GM23248 (cell line): ENCODE results near the gene CAMSAP3. TPM values are rescaled to one million over a fixed set of nuclear protein-coding genes. Genes with fewer than 3 reads are reported as not detected.

ENCODE experiments used
- DNase-seq: peaks from one replicate; pipeline ENCODE4 v3.0.0-alpha.2; 2015
- H2AFZ ChIP-seq: fragments of 200-600 bp; sonication (generic); 2 replicates; pipeline ENCODE4 v1.6.1; 2016; ENCODE audit warnings: antibody characterized with exemption
- H3F3A ChIP-seq: fragments of 200-600 bp; sonication (generic); 2 replicates; pipeline ENCODE4 v1.6.1; 2016; ENCODE audit warnings: mild to moderate bottlenecking, antibody characterized with exemption, mixed run types; ENCODE audit not compliant: insufficient read depth
- H3K27ac ChIP-seq: fragments of 200-600 bp; sonication (generic); 2 replicates; pipeline ENCODE4 v1.5.1; 2016; ENCODE audit warnings: mild to moderate bottlenecking
- H3K27me3 ChIP-seq: fragments of 200-600 bp; sonication (generic); replicated peaks from 2 replicates; pipeline ENCODE4 v1.6.1; 2016; ENCODE audit warnings: mild to moderate bottlenecking; ENCODE audit not compliant: insufficient read depth
- H3K36me3 ChIP-seq: fragments of 200-600 bp; sonication (generic); 2 replicates; pipeline ENCODE4 v1.6.1; 2016; ENCODE audit warnings: low read depth, mild to moderate bottlenecking
- H3K4me1 ChIP-seq: fragments of 200-600 bp; sonication (generic); 2 replicates; pipeline ENCODE4 v1.6.1; 2016; ENCODE audit warnings: mild to moderate bottlenecking; ENCODE audit not compliant: insufficient read depth
- H3K4me2 ChIP-seq: fragments of 200-600 bp; sonication (generic); one replicate; pipeline ENCODE4 v1.6.1; 2016; ENCODE audit warnings: mild to moderate bottlenecking; ENCODE audit not compliant: unreplicated experiment
- H3K4me3 ChIP-seq: fragments of 200-600 bp; sonication (generic); 2 replicates; pipeline ENCODE4 v1.5.1; 2016; ENCODE audit warnings: mild to moderate bottlenecking
- H3K79me2 ChIP-seq: fragments of 200-600 bp; sonication (generic); 2 replicates; pipeline ENCODE4 v1.6.1; 2016; ENCODE audit warnings: mild to moderate bottlenecking; ENCODE audit not compliant: insufficient read depth
- H3K9ac ChIP-seq: fragments of 200-600 bp; sonication (generic); 2 replicates; pipeline ENCODE4 v1.6.1; 2016; ENCODE audit warnings: mild to moderate bottlenecking
- H3K9me2 ChIP-seq: fragments of 200-600 bp; sonication (generic); 2 replicates; pipeline ENCODE4 v1.6.1; 2016; ENCODE audit warnings: mixed run types, mild to moderate bottlenecking, moderate library complexity; ENCODE audit not compliant: insufficient read depth
- H3K9me3 ChIP-seq: fragments of 200-600 bp; sonication (generic); one replicate; pipeline ENCODE4 v1.6.1; 2017; ENCODE audit warnings: low read depth
- H4K20me1 ChIP-seq: fragments of 200-600 bp; sonication (generic); 2 replicates; pipeline ENCODE4 v1.6.0; 2016; ENCODE audit not compliant: insufficient read depth
- EZH2 ChIP-seq: fragments of 200-600 bp; sonication (generic); IDR thresholded peaks from 2 replicates; pipeline ENCODE4 v1.6.1; 2018; ENCODE audit warnings: antibody characterized with exemption, mild to moderate bottlenecking; ENCODE audit not compliant: insufficient read depth, poor library complexity, severe bottlenecking
- EZH2phosphoT487 ChIP-seq: fragments of 200-600 bp; sonication (generic); IDR thresholded peaks from 2 replicates; pipeline ENCODE4 v1.6.1; 2018; ENCODE audit warnings: antibody characterized with exemption, moderate library complexity, mild to moderate bottlenecking, low read depth; ENCODE audit not compliant: insufficient read depth
- WGBS, 2 experiments: methylation state at CpG; one replicate each; pipeline ENCODE4 v1.1.6; 2015 to 2017; ENCODE audit warnings: low lambda C conversion rate in 2 of 2, low coverage in 1 of 2; ENCODE audit errors: missing lambda C conversion rate in 2 of 2; 5-methylcytosine and 5-hydroxymethylcytosine counted together
- in situ Hi-C: fragments of 300-500 bp; cut with MboI; formaldehyde crosslinking; loops from 2 replicates; pipeline ENCODE4 v1.15.0; 2020
- polyA plus RNA-seq: library from polyadenylated mRNA; unstranded; fragments of >200 nt; fragmentation: Nextera tagmentation; extraction: Ambion mirVana; gene quantifications from 2 replicates; pipeline ENCODE4 v1.2.1, GENCODE V29; 2016
- total RNA-seq: library from RNA; depleted of rRNA; stranded (reverse); fragments of >200 nt; shearing (Covaris generic); gene quantifications from 2 replicates; pipeline ENCODE4 v1.2.3, GENCODE V29; 2014

Gene CAMSAP3
- total and polyA plus RNA-seq, 2 experiments from 2014 or later = not detected

DNA sequence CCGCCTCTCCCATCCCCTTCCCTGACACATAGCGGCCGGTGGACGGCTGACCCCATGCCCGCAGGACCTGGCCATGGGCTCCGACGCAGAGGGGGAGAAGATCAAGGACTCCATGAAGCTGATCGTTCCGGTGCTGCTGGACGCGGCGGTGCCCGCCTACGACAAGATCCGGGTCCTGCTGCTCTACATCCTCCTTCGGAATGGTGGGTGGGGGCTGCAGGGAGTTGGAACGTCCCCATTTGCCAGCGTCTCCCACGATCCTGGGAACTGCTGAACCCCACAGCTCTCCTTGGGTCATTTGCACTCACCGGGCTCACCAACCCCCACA is 48.9 kb downstream of the CAMSAP3 start:
- Histone ChIP-seq H3K27ac (no peak overlapping the region), H3K79me2 (no peaks in the 10 kb centered on the region), H4K20me1 (no peaks in the 10 kb centered on the region), H3F3A (no peaks in the 10 kb centered on the region), H3K4me3 (no peak overlapping the region), H3K4me1 (no peaks in the 10 kb centered on the region), H3K9me2 (no peaks in the 10 kb centered on the region), H3K9ac (no peak overlapping the region), H3K27me3 (no peaks in the 10 kb centered on the region), H3K4me2 (no peak overlapping the region), H3K36me3 (no peaks in the 10 kb centered on the region), H3K9me3 (no peaks in the 10 kb centered on the region), H2AFZ (no peak overlapping the region)
- WGBS, 2 experiments = 87 to 90% methylated on average over 16 to 20 of the region's 20 CpGs
- in situ Hi-C loops = no loop called here
- DNase-seq = no peak
- no peak for TF ChIP-seq EZH2
- TF ChIP-seq EZH2phosphoT487 = no peak

DNA sequence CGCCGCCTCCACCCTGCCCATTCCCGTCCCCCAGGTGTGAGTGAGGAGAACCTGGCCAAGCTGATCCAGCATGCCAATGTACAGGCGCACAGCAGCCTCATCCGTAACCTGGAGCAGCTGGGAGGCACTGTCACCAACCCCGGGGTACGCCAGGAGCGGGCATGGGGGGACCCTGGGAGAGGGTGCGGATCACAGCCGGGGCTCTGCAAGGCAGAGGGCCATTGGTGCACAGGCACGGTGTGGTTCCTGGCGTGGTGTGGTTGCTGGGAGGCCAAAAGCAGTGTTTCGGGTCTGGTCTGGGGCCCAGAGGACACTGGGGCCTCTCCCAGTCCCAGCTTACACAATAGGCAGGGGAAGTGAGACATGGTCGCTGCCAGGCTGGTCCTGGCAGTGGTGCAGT is 49.5 kb downstream of the CAMSAP3 start:
- TF ChIP-seq EZH2 = no peak
- no peak for TF ChIP-seq EZH2phosphoT487
- no peaks in the 10 kb centered on the region for H3K4me1 ChIP-seq
- DNase-seq = no peak
- no peak overlapping the region for H2AFZ ChIP-seq
- in situ Hi-C loops = no loop called here
- H3K79me2 ChIP-seq = no peaks in the 10 kb centered on the region
- H3K9me3 ChIP-seq = no peaks in the 10 kb centered on the region
- no peak overlapping the region for H3K4me3 ChIP-seq
- H3K9me2 ChIP-seq = no peaks in the 10 kb centered on the region
- no peak overlapping the region for H3K9ac ChIP-seq
- H3K4me2 ChIP-seq = no peak overlapping the region
- no peak overlapping the region for H3K27ac ChIP-seq
- 74 to 78% methylated on average over 14 of the region's 14 CpGs for whole genome bisulfite sequencing, 2 experiments
- H4K20me1 ChIP-seq = no peaks in the 10 kb centered on the region
- no peaks in the 10 kb centered on the region for H3F3A ChIP-seq
- H3K36me3 ChIP-seq = no peaks in the 10 kb centered on the region
- H3K27me3 ChIP-seq = no peaks in the 10 kb centered on the region

DNA sequence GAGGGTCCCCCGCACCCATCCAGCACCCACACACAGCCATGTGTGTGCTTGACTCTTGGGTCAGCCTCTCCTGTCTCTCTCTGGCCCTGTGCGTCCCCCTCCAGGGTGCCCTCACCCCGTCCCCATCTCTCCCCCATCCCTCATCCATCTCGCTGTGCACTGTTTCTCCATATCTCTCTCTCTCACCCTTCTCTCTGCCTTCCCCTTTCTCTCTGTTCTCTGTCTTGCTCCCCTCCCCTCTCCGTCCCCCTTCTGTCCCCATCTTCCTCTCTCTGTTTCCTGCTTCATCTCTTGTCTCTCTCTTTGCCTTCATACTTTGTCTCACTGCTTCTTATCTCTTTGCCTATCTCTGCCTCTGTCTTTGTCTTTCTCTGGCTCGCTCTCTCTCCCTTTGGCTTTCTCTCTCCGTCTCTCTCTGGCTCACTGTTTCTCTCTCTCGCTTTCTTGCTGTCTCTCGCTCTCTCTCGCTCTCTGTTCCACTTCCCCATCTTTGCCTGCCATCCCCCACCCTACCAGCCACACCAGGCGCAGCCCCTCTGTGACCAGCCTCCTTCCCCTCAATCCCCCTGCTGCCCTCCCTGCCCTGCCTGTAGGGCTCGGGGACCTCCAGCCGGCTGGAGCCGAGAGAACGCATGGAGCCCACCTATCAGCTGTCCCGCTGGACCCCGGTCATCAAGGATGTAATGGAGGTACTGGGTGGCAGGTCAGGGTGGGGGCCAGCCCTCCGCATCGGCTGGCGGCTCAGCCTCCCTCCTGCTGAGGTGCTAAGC is 50.2 kb downstream of the CAMSAP3 start:
- no peak for DNase-seq
- Histone ChIP-seq H3K4me3 (no peak overlapping the region), H3K27ac (no peak overlapping the region), H4K20me1 (no peaks in the 10 kb centered on the region), H3K36me3 (no peaks in the 10 kb centered on the region), H3K4me2 (no peak overlapping the region), H3K9ac (no peak overlapping the region), H3F3A (no peaks in the 10 kb centered on the region), H3K79me2 (no peaks in the 10 kb centered on the region), H3K9me2 (no peaks in the 10 kb centered on the region), H2AFZ (no peak overlapping the region), H3K9me3 (no peaks in the 10 kb centered on the region), H3K27me3 (peaks cover 4% of the 10 kb centered on the region; the same call in 1 of the 2 replicates), H3K4me1 (no peaks in the 10 kb centered on the region)
- WGBS, 2 experiments = 48 to 49% methylated on average over 16 to 20 of the region's 20 CpGs
- TF ChIP-seq EZH2 = no peak
- TF ChIP-seq EZH2phosphoT487 = no peak
- in situ Hi-C loops = no loop called here

DNA sequence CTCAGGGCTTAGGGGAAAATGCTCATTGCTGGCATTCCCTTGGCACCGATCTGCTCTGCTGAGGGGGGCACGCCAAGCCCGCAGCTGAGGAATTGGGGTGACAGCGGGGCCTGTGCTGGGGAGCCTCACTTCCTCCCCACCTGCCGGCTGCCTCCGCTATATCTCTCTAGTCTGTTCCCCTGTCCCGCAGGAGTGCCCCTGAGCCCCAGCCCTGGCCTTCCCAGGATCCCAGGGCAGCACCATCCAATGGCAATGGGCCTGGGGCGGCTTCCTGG is 50.7 kb downstream of the CAMSAP3 start:
- Histone ChIP-seq H3K27ac (no peak overlapping the region), H3K9me2 (no peaks in the 10 kb centered on the region), H3K79me2 (no peaks in the 10 kb centered on the region), H3K4me2 (no peak overlapping the region), H3K9me3 (no peaks in the 10 kb centered on the region), H3K27me3 (peaks cover 6% of the 10 kb centered on the region; the same call in 1 of the 2 replicates), H4K20me1 (no peaks in the 10 kb centered on the region), H2AFZ (no peak overlapping the region), H3F3A (no peaks in the 10 kb centered on the region), H3K4me1 (no peaks in the 10 kb centered on the region), H3K9ac (no peak overlapping the region), H3K4me3 (no peak overlapping the region), H3K36me3 (no peaks in the 10 kb centered on the region)
- no peak for DNase-seq
- 62 to 65% methylated on average over 8 of the region's 8 CpGs for WGBS, 2 experiments
- in situ Hi-C loops = no loop called here
- no peak for TF ChIP-seq EZH2phosphoT487
- no peak for TF ChIP-seq EZH2
